Ovary (tissue), 3 donors: ENCODE data around the gene CHST12.

Source experiments
- CTCF ChIP-seq, 3 donors: fragments of 450-650 bp in 2 of 3; fragments of 200-600 bp in 1 of 3; IDR thresholded peaks; one replicate each; pipeline versions ENCODE4 v1.5.1 to v1.8.0; 2016 to 2022; ENCODE audit warnings: antibody characterized with exemption in 3 of 3, mild to moderate bottlenecking in 1 of 3
- EP300 ChIP-seq: sonication (generic); formaldehyde crosslinking; IDR thresholded peaks from one replicate; pipeline ENCODE4 v1.6.1; 2017; ENCODE audit warnings: antibody characterized with exemption
- POLR2A ChIP-seq: fragments of 450-650 bp; IDR thresholded peaks from one replicate; pipeline ENCODE4 v1.6.1; 2017; ENCODE audit warnings: antibody characterized with exemption, mild to moderate bottlenecking, moderate library complexity
- donor health status: DM: no; HTN: no; CAD: no.

GRCh38 chr7:2493205-2494164 is 90.1 kb downstream of the CHST12 start:
- no peak for TF ChIP-seq POLR2A
- no peak for TF ChIP-seq CTCF (IDR thresholded peaks at IDR 0.05)
- no peak for TF ChIP-seq EP300
